Mesendoderm (in vitro differentiated cells): ENCODE measurements around the gene ATXN7L1.

Experiments
- DNase-seq: peaks from one replicate; pipeline ENCODE4 v3.0.0; 2013
- H2AK5ac ChIP-seq: 2 replicates; pipeline ENCODE4 v1.6.1; 2013; ENCODE audit warnings: low read length, inconsistent platforms
- H2BK120ac ChIP-seq: 2 replicates; pipeline ENCODE4 v1.6.1; 2013; ENCODE audit warnings: low read depth, mild to moderate bottlenecking, low read length, moderate library complexity, mixed read lengths
- H2BK15ac ChIP-seq: replicated peaks from 2 replicates; pipeline ENCODE4 v1.6.1; 2013; ENCODE audit warnings: low read depth, mild to moderate bottlenecking, moderate library complexity
- H2BK5ac ChIP-seq: 2 replicates; pipeline ENCODE4 v1.6.1; 2013; ENCODE audit warnings: low read length, inconsistent platforms
- H3K18ac ChIP-seq: 2 replicates; pipeline ENCODE4 v1.6.1; 2013; ENCODE audit warnings: mild to moderate bottlenecking, low read length, mixed read lengths
- H3K23ac ChIP-seq: one replicate; pipeline ENCODE4 v1.6.1; 2013; ENCODE audit warnings: low read length
- H3K27ac ChIP-seq: 2 replicates; pipeline ENCODE4 v1.5.1; 2013; ENCODE audit warnings: low read depth, mild to moderate bottlenecking, inconsistent platforms, low read length, moderate library complexity
- H3K27me3 ChIP-seq: 2 replicates; pipeline ENCODE4 v1.6.1; 2013; ENCODE audit warnings: low read length, control low read depth, mild to moderate bottlenecking, inconsistent platforms; ENCODE audit not compliant: insufficient read depth, poor library complexity
- H3K36me3 ChIP-seq: 2 replicates; pipeline ENCODE4 v1.6.1; 2013; ENCODE audit warnings: low read length, inconsistent platforms; ENCODE audit not compliant: control insufficient read depth, insufficient read depth
- H3K4ac ChIP-seq: one replicate; pipeline ENCODE4 v1.6.1; 2013; ENCODE audit warnings: low read depth, mild to moderate bottlenecking, low read length, moderate library complexity
- H3K4me1 ChIP-seq: 2 replicates; pipeline ENCODE4 v1.6.1; 2013; ENCODE audit warnings: low read depth, low read length, inconsistent platforms; ENCODE audit not compliant: control insufficient read depth
- H3K4me2 ChIP-seq: 2 replicates; pipeline ENCODE4 v1.6.1; 2013; ENCODE audit warnings: low read length
- H3K4me3 ChIP-seq: 2 replicates; pipeline ENCODE4 v1.5.1; 2013; ENCODE audit warnings: mild to moderate bottlenecking, low read length
- H3K56ac ChIP-seq: one replicate; pipeline ENCODE4 v1.6.1; 2013; ENCODE audit warnings: low read length
- H3K79me1 ChIP-seq: 2 replicates; pipeline ENCODE4 v1.6.1; 2013; ENCODE audit warnings: low read length, inconsistent platforms
- H3K79me2 ChIP-seq: 2 replicates; pipeline ENCODE4 v1.6.1; 2013; ENCODE audit warnings: mild to moderate bottlenecking, low read length; ENCODE audit not compliant: control insufficient read depth, insufficient read depth
- H3K9ac ChIP-seq: 2 replicates; pipeline ENCODE4 v1.6.1; 2013; ENCODE audit warnings: low read length, inconsistent platforms
- H4K5ac ChIP-seq: one replicate; pipeline ENCODE4 v1.6.1; 2013; ENCODE audit warnings: low read length
- H4K8ac ChIP-seq: one replicate; pipeline ENCODE4 v1.6.1; 2013; ENCODE audit warnings: low read depth, mild to moderate bottlenecking, control low read depth, low read length, moderate library complexity
- WGBS: extraction: QIAGEN DNeasy Blood & Tissue Kit; methylation state at CpG from one replicate; pipeline ENCODE4 v1.1.7; 2013; ENCODE audit warnings: low lambda C conversion rate, missing lambda C conversion rate; ENCODE audit not compliant: insufficient coverage; ENCODE audit errors: extremely low coverage; 5-methylcytosine and 5-hydroxymethylcytosine counted together

ATXN7L1 gene

GRCh38 chr7:105666324-105666723 lies 210.1 kb downstream of the ATXN7L1 start:
- Histone ChIP-seq H3K4me1 (peaks cover 27% of the 10 kb centered on the region), H3K4me2 (no peak overlapping the region), H3K56ac (peak overlapping the region; percentile 81), H3K36me3 (no peaks in the 10 kb centered on the region), H4K5ac (no peak overlapping the region), H3K27ac (peak overlapping the region; percentile 62), H4K8ac (no peak overlapping the region), H2BK15ac (no peak overlapping the region), H3K79me1 (peaks cover 2% of the 10 kb centered on the region), H3K23ac (no peak overlapping the region), H3K18ac (peak overlapping the region; percentile 88), H2AK5ac (peak overlapping the region; percentile 5), H3K27me3 (no peaks in the 10 kb centered on the region), H3K4me3 (no peak overlapping the region), H3K79me2 (no peaks in the 10 kb centered on the region), H3K9ac (peak overlapping the region; percentile 26), H2BK5ac (peak overlapping the region; percentile 83), H2BK120ac (peak overlapping the region; percentile 75), H3K4ac (peak overlapping the region; percentile 95)
- no CpG with 5 or more reads among the region's 1 CpG for WGBS
- no peak for DNase-seq

GRCh38 chr7:105665684-105666083 lies 210.7 kb downstream of the ATXN7L1 start:
- H3K56ac ChIP-seq = peak overlapping the region; percentile 94
- no peaks in the 10 kb centered on the region for H3K79me2 ChIP-seq
- H2BK15ac ChIP-seq = no peak overlapping the region
- H3K36me3 ChIP-seq = no peaks in the 10 kb centered on the region
- peak overlapping the region; percentile 99 for H3K4ac ChIP-seq
- H2BK120ac ChIP-seq = peak overlapping the region; percentile 47
- H3K9ac ChIP-seq = peak overlapping the region; percentile 55
- no peak overlapping the region for H3K4me3 ChIP-seq
- H3K79me1 ChIP-seq = peaks cover 2% of the 10 kb centered on the region
- no peaks in the 10 kb centered on the region for H3K27me3 ChIP-seq
- peaks cover 27% of the 10 kb centered on the region for H3K4me1 ChIP-seq
- H3K4me2 ChIP-seq = no peak overlapping the region
- peak overlapping the region; percentile 100 for H2BK5ac ChIP-seq
- H3K23ac ChIP-seq = peak overlapping the region; percentile 33
- peak overlapping the region; percentile 33 for H4K5ac ChIP-seq
- peak overlapping the region; percentile 92 for H3K18ac ChIP-seq
- H4K8ac ChIP-seq = no peak overlapping the region
- peak; percentile 45 for DNase-seq
- peak overlapping the region; percentile 96 for H3K27ac ChIP-seq
- H2AK5ac ChIP-seq = peak overlapping the region; percentile 97
- no CpG with 5 or more reads among the region's 7 CpGs for WGBS

- Histone ChIP-seq H2BK120ac (peak overlapping the region; percentile 47), H3K27me3 (no peaks in the 10 kb centered on the region), H4K5ac (peak overlapping the region; percentile 47), H3K27ac (peak overlapping the region; percentile 96), H3K18ac (peak overlapping the region; percentile 92), H3K36me3 (no peaks in the 10 kb centered on the region), H2AK5ac (peak overlapping the region; percentile 97), H3K56ac (peak overlapping the region; percentile 94), H3K4me2 (peak overlapping the region; percentile 16), H3K4me1 (peaks cover 27% of the 10 kb centered on the region), H3K23ac (peak overlapping the region; percentile 96), H3K79me2 (no peaks in the 10 kb centered on the region), H2BK15ac (no peak overlapping the region), H3K79me1 (peaks cover 2% of the 10 kb centered on the region), H3K4ac (peak overlapping the region; percentile 99), H2BK5ac (peak overlapping the region; percentile 100), H3K4me3 (no peak overlapping the region), H4K8ac (no peak overlapping the region), H3K9ac (peak overlapping the region; percentile 55)
- WGBS = no CpG with 5 or more reads among the region's 8 CpGs
- peak; percentile 99 for DNase-seq
These were observed 211.4 kb downstream of the ATXN7L1 start for GRCh38 chr7:105664816-105665525.

- DNase-seq = no peak
- Histone ChIP-seq H3K4me2 (no peak overlapping the region), H4K5ac (no peak overlapping the region)
These were observed 213.4 kb downstream of the ATXN7L1 start for GRCh38 chr7:105662998-105663397.

GRCh38 chr7:105661625-105662024 lies 214.8 kb downstream of the ATXN7L1 start:
- no peaks in the 10 kb centered on the region for H3K36me3 ChIP-seq
- H3K9ac ChIP-seq = no peak overlapping the region
- peaks cover 19% of the 10 kb centered on the region for H3K4me1 ChIP-seq
- H2BK5ac ChIP-seq = peak overlapping the region; percentile 40
- H2BK120ac ChIP-seq = no peak overlapping the region
- H3K56ac ChIP-seq = peak overlapping the region; percentile 38
- DNase-seq = no peak
- H3K27me3 ChIP-seq = no peaks in the 10 kb centered on the region
- peak overlapping the region; percentile 87 for H2AK5ac ChIP-seq
- no peak overlapping the region for H4K8ac ChIP-seq
- no peak overlapping the region for H4K5ac ChIP-seq
- no peak overlapping the region for H3K4me2 ChIP-seq
- no peak overlapping the region for H3K27ac ChIP-seq
- no peak overlapping the region for H3K4me3 ChIP-seq
- no peak overlapping the region for H3K18ac ChIP-seq
- H3K79me2 ChIP-seq = no peaks in the 10 kb centered on the region
- no peak overlapping the region for H2BK15ac ChIP-seq
- peaks cover 2% of the 10 kb centered on the region for H3K79me1 ChIP-seq
- H3K4ac ChIP-seq = peak overlapping the region; percentile 64
- no peak overlapping the region for H3K23ac ChIP-seq
- no CpG with 5 or more reads among the region's 6 CpGs for WGBS

More at GRCh38 chr7:105662998-105663397, 213.4 kb downstream of the ATXN7L1 start:
- H3K4me1 ChIP-seq = peaks cover 27% of the 10 kb centered on the region
- H3K79me1 ChIP-seq = peaks cover 2% of the 10 kb centered on the region
- H3K27me3 ChIP-seq = no peaks in the 10 kb centered on the region
- no peak overlapping the region for H3K23ac ChIP-seq
- peak overlapping the region; percentile 48 for H2BK120ac ChIP-seq
- H3K18ac ChIP-seq = peak overlapping the region; percentile 43
- no peak overlapping the region for H3K27ac ChIP-seq
- no peaks in the 10 kb centered on the region for H3K36me3 ChIP-seq
- H2BK5ac ChIP-seq = peak overlapping the region; percentile 0
- peak overlapping the region; percentile 86 for H2AK5ac ChIP-seq
- H3K4me3 ChIP-seq = no peak overlapping the region
- no peak overlapping the region for H4K8ac ChIP-seq
- no peaks in the 10 kb centered on the region for H3K79me2 ChIP-seq
- peak overlapping the region; percentile 73 for H3K56ac ChIP-seq
- WGBS = no CpG with 5 or more reads among the region's 7 CpGs
- no peak overlapping the region for H3K9ac ChIP-seq
- H3K4ac ChIP-seq = peak overlapping the region; percentile 97
- peak overlapping the region; percentile 3 for H2BK15ac ChIP-seq
